ENCODE measurements around the gene TNNC2. TPM values are rescaled to one million over a fixed set of nuclear protein-coding genes. Genes with fewer than 3 reads are reported as not detected.

The TNNC2 gene
- total and polyA plus RNA-seq, 2 of the 13 experiments (the other 11 are each of a cell fraction or from before 2014, with no cell fraction given), result 1.8 to 4.7 TPM

GRCh38 chr20:45863543-45864470 is 36.7 kb upstream of the TNNC2 start (continued):
- no peak for TF ChIP-seq ZFP36L2 (CRISPR knock-in tag; IDR thresholded peaks at IDR 0.05)
- no peak for TF ChIP-seq LBX2 (CRISPR knock-in tag; IDR thresholded peaks at IDR 0.05; ENCODE audit: borderline replicate concordance)
- no peak for TF ChIP-seq CENPX (CRISPR knock-in tag; IDR thresholded peaks at IDR 0.05)
- TF ChIP-seq CREB3 (CRISPR knock-in tag; IDR thresholded peaks at IDR 0.05), result no peak
- no peak for TF ChIP-seq POLR2G (IDR thresholded peaks at IDR 0.05; ENCODE audit: low read depth, low read length)
- TF ChIP-seq YY1 (IDR thresholded peaks at IDR 0.05; ENCODE audit: insufficient read depth, insufficient replicate concordance, low read depth, low read length), result no peak
- TF ChIP-seq ZNF12 (CRISPR knock-in tag; IDR thresholded peaks at IDR 0.05), result 0 out of 2 replicates have a peak, but pooled peaks have one; percentile 34
- TF ChIP-seq ARID4A (CRISPR knock-in tag; IDR thresholded peaks at IDR 0.05; ENCODE audit: borderline replicate concordance), result no peak; the same call in 1 of the 2 replicates
- TF ChIP-seq KDM4B (CRISPR knock-in tag; IDR thresholded peaks at IDR 0.05), result no peak
- TF ChIP-seq ZNF879 (CRISPR knock-in tag; IDR thresholded peaks at IDR 0.05), result peak; percentile 82; the same call in 1 of the 2 replicates
- peak; percentile 78; the same call in 1 of the 2 replicates for TF ChIP-seq FOXK1 (CRISPR knock-in tag; IDR thresholded peaks at IDR 0.05; ENCODE audit: borderline replicate concordance, low read depth)
- TF ChIP-seq EP300 (IDR thresholded peaks at IDR 0.05; ENCODE audit: low read depth in 2 of 2, low read length in 2 of 2), result peak in 1 of 2 experiments; percentile 81; a peak in 3 of 4 replicates
- no peak; the same call in 1 of the 2 replicates for TF ChIP-seq EP300 (CRISPR knock-in tag; IDR thresholded peaks at IDR 0.05; ENCODE audit: borderline replicate concordance)
- no peak for TF ChIP-seq ZNF20 (CRISPR knock-in tag; IDR thresholded peaks at IDR 0.05)
- peak; percentile 94 for TF ChIP-seq FOXP4 (CRISPR knock-in tag; IDR thresholded peaks at IDR 0.05)
